HG03159 (cell line): ENCODE results near the gene SYT13.

Experiments used
- ATAC-seq: cut with Tn5 transposase; IDR thresholded peaks from one replicate; pipeline ENCODE4 v1.9.1; 2021; ENCODE audit warnings: mild to moderate bottlenecking, moderate library complexity; ENCODE audit not compliant: unreplicated experiment

SYT13 gene

GRCh38 chr11:45285930-45286632 lies at the start of gene SYT13:
TSS of gene SYT13 (minus strand) at chr11:45286341. CDS start at chr11:45286207, 134 bp downstream.
- ATAC-seq = no peak

- ATAC-seq = no peak
Measured at GRCh38 chr11:45335434-45335833, 49.3 kb upstream of the SYT13 start.

DNA sequence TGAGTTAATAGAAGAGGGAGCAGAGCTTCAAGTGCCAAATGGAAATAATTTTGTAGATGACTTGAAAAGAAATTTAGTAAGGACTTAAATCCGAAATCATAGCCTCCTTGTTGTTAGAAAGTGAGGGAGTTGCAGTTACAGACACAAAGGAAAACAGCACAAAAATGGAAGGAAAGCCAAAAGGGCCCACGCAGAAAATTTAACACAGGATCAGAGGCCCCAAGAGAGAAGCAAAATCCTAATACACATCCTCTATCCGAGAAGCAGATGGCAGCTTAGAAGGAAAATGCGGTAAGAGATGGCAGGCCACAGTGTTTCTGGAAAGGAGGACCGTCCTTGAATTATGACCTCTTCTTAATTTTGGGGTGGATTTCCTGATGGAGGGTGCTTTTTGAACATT lies 48.7 kb upstream of the SYT13 start:
- ATAC-seq = no peak

GRCh38 chr11:45334410-45334809 lies 48.3 kb upstream of the SYT13 start:
- no peak for ATAC-seq

DNA sequence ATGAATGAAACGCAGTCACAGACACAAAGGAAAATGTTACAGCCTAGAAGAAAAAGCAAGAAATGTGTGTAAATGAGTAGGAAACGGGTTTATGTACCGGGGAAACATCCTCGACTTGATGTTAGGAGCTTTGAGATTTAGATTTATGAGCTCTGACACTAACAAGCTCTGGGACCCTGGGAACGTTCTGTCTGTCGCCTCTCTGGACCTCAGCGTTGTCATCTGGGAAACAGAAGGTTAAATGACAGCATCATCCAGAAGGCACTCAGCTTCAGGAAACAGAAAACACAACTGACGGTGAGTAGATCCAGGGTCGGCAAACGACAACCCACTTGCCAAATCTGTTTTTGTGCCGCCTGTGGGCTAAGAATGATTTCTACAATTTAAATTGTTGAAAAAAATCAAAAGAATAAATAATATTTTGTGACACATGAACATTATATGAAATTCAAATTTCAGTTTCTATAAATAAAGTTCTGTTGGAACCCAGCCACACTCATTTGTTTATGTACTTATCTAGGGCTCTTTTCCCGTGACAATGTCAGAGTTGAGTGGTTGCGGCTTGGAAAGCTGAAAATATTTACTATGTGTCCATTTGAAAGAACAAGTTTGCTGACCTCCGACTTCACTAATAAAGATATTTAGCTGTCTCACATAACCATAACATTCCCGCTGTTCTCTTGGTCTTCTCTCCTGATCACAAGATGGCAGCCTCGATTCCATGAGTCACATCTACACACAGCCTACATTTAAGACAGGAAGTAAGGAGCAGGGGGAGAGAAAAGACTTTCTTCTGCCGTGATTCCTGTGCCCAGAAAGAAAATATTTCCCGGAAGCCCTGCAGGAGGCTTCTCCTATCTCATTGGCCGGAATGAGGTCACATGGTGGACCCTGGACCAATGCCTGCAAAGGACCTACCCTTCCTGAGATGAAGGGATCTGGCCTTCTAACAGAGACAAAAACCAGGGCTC lies 47.1 kb upstream of the SYT13 start:
- ATAC-seq = no peak

DNA sequence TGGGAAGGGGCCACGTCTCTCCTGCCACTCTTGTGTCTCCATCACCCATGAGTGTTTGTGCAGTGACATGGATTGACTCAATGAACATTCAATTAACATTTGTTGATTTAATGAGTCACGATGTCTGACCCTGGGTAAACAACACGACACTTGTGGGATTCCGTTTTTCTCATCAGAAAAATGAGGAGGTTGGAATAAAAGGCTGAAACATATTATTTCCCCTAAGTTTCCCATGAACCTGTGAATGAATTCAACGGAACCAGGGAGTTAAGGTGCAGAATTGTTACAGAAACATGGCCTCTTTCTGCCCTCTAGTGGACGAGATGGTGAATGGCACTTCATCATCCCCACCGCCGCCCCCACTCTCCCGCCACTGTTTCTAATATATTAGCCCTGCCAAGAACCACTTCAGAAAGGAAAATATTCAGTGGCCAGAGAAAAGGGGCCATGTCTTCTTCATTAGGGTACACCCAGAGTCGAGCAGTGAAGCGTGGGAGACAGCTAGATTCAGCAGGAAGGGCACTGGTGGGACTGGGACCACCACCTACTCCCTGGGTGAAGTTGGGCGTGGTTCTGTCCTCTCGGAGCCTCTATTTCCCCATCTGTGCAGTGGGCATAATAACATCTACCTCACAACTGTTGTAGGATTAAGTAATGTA lies 46.3 kb upstream of the SYT13 start:
- no peak for ATAC-seq

- ATAC-seq = no peak
Measured at GRCh38 chr11:45331839-45332238, 45.7 kb upstream of the SYT13 start.

GRCh38 chr11:45328726-45329125 lies 42.6 kb upstream of the SYT13 start:
- no peak for ATAC-seq

- ATAC-seq = no peak
Measured at GRCh38 chr11:45324459-45324858, 38.3 kb upstream of the SYT13 start.

DNA sequence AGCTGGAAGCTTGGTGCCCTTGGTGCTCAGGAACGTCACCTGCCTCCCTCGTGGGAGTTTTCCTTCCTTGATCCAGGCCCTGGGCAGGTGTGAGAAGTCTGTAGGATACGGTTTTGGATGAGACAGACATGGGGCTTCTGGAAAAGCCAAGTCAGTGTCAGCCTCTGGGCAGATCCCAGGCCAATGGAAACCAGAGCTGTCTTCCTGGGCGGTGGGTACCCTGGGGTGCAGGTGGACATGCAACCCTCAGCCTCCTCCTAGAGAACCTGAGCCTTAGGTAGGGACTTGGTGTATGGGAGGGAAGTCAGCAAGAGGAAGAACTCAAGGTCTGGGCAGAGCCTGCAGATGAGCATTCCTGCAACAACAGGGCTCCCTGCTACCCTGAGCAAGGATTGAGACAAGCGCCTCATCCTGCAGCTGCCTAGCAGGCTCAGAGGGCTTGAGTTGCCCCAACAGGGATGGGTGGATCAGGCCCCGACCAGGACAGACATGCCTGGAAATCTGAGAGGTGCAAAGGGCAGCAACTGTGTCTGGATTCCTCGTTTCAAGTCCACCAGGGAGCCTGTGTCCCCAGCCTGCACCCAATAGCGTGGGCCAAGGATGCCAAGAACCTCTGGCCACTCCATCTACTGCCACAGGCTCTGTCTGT lies 37.6 kb upstream of the SYT13 start:
- ATAC-seq = no peak

GRCh38 chr11:45322891-45323600 lies 36.9 kb upstream of the SYT13 start:
- ATAC-seq = no peak

GRCh38 chr11:45322111-45322705 lies 36.1 kb upstream of the SYT13 start:
- ATAC-seq = no peak

DNA sequence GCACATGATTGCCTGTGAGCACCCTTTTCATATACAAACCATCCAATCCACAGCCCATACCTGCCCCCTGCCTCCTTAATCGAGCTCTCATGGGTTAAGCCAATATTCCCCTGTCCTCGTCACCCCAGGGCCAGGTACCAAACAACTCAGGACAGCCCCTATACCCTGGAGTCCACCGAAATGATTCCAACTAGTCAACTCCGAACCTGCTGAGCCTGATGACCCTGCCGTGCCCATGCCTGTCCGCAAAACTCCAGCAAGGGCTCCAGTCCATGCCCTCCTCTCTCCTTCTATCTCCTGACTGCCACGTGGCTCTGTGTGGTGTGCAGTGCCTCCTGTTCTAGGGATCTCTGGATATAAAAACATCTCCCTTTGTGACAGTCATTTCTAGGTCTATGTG lies 35.5 kb upstream of the SYT13 start:
- no peak for ATAC-seq

DNA sequence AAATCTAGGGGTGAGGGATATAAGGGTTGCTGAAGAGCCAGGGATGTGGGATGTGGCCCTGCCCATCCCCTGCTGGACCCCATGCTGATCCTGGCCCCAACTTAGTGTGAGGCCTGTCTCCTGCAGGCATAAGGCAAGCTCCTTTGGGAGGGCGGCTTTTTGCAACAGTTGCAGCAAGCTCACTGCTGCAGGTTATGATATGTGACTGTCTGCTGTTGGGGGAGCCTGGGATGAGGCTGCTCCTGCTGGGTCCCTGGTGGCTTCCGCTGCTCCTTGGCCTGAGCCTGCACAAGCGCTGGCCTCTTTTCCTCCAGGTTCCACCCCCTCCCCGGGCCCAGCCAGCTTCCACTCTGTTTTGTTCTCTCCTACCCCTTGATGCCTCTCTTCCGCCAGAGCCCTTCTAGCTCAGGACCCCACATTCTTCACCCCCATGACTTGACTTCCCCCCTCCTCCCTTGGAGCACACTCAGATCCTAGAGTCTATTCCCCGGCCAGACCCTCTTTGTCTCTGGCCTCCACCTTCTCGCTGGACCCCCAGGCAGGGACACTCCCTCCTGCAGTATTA lies 35.0 kb upstream of the SYT13 start:
- ATAC-seq = no peak

- no peak for ATAC-seq
Measured at GRCh38 chr11:45320371-45320770, 34.2 kb upstream of the SYT13 start.

DNA sequence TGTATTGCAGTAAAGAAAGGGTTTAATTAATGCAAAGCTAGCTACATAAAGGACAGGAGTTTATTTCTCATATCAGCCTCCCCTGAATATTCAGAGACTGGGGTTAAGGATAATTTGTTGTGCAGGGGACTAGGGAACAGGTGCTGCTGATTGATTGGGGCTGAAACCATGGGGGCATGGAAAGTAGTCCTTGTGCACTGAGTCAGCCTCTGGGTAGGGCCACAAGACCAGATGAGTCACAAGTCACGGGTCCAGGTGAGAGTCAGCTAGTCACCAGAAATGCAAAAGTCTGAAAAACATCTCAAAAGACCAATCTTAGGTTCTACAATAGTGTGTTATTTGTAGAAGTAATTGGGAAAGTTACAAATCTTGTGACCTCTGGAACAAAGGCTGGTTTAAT lies 32.9 kb upstream of the SYT13 start:
- no peak for ATAC-seq

- ATAC-seq = no peak
Measured at GRCh38 chr11:45318516-45318915, 32.4 kb upstream of the SYT13 start.

GRCh38 chr11:45316258-45316657 lies 30.1 kb upstream of the SYT13 start:
- no peak for ATAC-seq

GRCh38 chr11:45314900-45315299 lies 28.8 kb upstream of the SYT13 start:
- no peak for ATAC-seq
